WTC11 (cell line): Measurements from ENCODE around the gene C9orf153. TPM values are rescaled to one million over a fixed set of nuclear protein-coding genes. Genes with fewer than 3 reads are reported as not detected.

Experiments
- CREB1 ChIP-seq: sonication (generic); formaldehyde crosslinking; IDR thresholded peaks from 2 replicates; pipeline ENCODE4 v1.8.0; 2023; ENCODE audit warnings: mild to moderate bottlenecking, missing genetic modification reagents
- CREM ChIP-seq: sonication (generic); formaldehyde crosslinking; IDR thresholded peaks from 2 replicates; pipeline ENCODE4 v1.8.1; 2022; ENCODE audit warnings: mild to moderate bottlenecking, missing genetic modification reagents, moderate library complexity
- ELF4 ChIP-seq: sonication (generic); formaldehyde crosslinking; IDR thresholded peaks from 2 replicates; pipeline ENCODE4 v1.8.1; 2022; ENCODE audit warnings: low read depth, mild to moderate bottlenecking, moderate library complexity, missing genetic modification reagents
- FOXP1 ChIP-seq: sonication (generic); formaldehyde crosslinking; IDR thresholded peaks from 2 replicates; pipeline ENCODE4 v1.8.0; 2022; ENCODE audit warnings: missing genetic modification reagents, mild to moderate bottlenecking, moderate library complexity, borderline replicate concordance
- GRHL2 ChIP-seq: fragments of 250-450 bp; sonication (Bioruptor Pico); IDR thresholded peaks from 2 replicates; pipeline ENCODE4 v1.8.0; 2022; ENCODE audit warnings: mild to moderate bottlenecking, moderate library complexity; ENCODE audit not compliant: insufficient replicate concordance, severe bottlenecking
- HMGXB4 ChIP-seq: sonication (generic); formaldehyde crosslinking; IDR thresholded peaks from 2 replicates; pipeline ENCODE4 v1.8.1; 2023; ENCODE audit warnings: mild to moderate bottlenecking, moderate library complexity, missing genetic modification reagents
- IRF2 ChIP-seq: sonication (generic); formaldehyde crosslinking; IDR thresholded peaks from 2 replicates; pipeline ENCODE4 v1.8.0; 2022; ENCODE audit warnings: low read depth, missing genetic modification reagents, borderline replicate concordance
- NFYB ChIP-seq: sonication (generic); formaldehyde crosslinking; conservative IDR thresholded peaks from 2 replicates; pipeline ENCODE4 v1.8.0; 2022; ENCODE audit warnings: low read depth, missing genetic modification reagents
- PRDM15 ChIP-seq: sonication (generic); formaldehyde crosslinking; IDR thresholded peaks from 2 replicates; pipeline ENCODE4 v1.8.0; 2022; ENCODE audit warnings: missing genetic modification reagents
- RORB ChIP-seq: fragments of 250-450 bp; sonication (Bioruptor Pico); IDR thresholded peaks from 2 replicates; pipeline ENCODE4 v1.9.0; 2021; ENCODE audit warnings: mild to moderate bottlenecking
- SMAD3 ChIP-seq: sonication (generic); formaldehyde crosslinking; IDR thresholded peaks from 2 replicates; pipeline ENCODE4 v1.8.0; 2022; ENCODE audit warnings: missing genetic modification reagents, mild to moderate bottlenecking, borderline replicate concordance
- STAT6 ChIP-seq: sonication (generic); formaldehyde crosslinking; conservative IDR thresholded peaks from 2 replicates; pipeline ENCODE4 v1.8.1; 2023; ENCODE audit warnings: mild to moderate bottlenecking, low read depth, missing genetic modification reagents, moderate library complexity
- TEAD1 ChIP-seq: sonication (generic); formaldehyde crosslinking; IDR thresholded peaks from 2 replicates; pipeline ENCODE4 v1.8.0; 2022; ENCODE audit warnings: mild to moderate bottlenecking, missing genetic modification reagents
- ZNF121 ChIP-seq: sonication (generic); formaldehyde crosslinking; IDR thresholded peaks from 2 replicates; pipeline ENCODE4 v1.8.0; 2023; ENCODE audit warnings: missing genetic modification reagents
- ZNF317 ChIP-seq: sonication (generic); formaldehyde crosslinking; IDR thresholded peaks from 2 replicates; pipeline ENCODE4 v1.8.1; 2023; ENCODE audit warnings: low read depth, mild to moderate bottlenecking, moderate library complexity, missing genetic modification reagents, borderline replicate concordance
- total RNA-seq: library from RNA; stranded (reverse); gene quantifications from 3 replicates; pipeline ENCODE4 v1.2.3, GENCODE V29; 2021
- TF ChIP-seq, protein P1 (sequence below): fragments of 250-450 bp; sonication (Bioruptor Pico); IDR thresholded peaks from 2 replicates; pipeline ENCODE4 v1.9.0; 2021; ENCODE audit warnings: mild to moderate bottlenecking
- TF ChIP-seq, protein P2 (sequence below): sonication (generic); formaldehyde crosslinking; IDR thresholded peaks from 2 replicates; pipeline ENCODE4 v1.8.0; 2022; ENCODE audit warnings: mild to moderate bottlenecking, missing genetic modification reagents
- TF ChIP-seq, protein P3 (sequence below): sonication (generic); formaldehyde crosslinking; IDR thresholded peaks from 2 replicates; pipeline ENCODE4 v1.8.1; 2022; ENCODE audit warnings: mild to moderate bottlenecking, missing genetic modification reagents, moderate library complexity, borderline replicate concordance
- TF ChIP-seq, protein P4 (sequence below): sonication (generic); formaldehyde crosslinking; IDR thresholded peaks from 2 replicates; pipeline ENCODE4 v1.8.0; 2023; ENCODE audit warnings: missing genetic modification reagents, mild to moderate bottlenecking, borderline replicate concordance

Gene C9orf153
- total RNA-seq, 1 experiment from 2014 or later: not detected

DNA sequence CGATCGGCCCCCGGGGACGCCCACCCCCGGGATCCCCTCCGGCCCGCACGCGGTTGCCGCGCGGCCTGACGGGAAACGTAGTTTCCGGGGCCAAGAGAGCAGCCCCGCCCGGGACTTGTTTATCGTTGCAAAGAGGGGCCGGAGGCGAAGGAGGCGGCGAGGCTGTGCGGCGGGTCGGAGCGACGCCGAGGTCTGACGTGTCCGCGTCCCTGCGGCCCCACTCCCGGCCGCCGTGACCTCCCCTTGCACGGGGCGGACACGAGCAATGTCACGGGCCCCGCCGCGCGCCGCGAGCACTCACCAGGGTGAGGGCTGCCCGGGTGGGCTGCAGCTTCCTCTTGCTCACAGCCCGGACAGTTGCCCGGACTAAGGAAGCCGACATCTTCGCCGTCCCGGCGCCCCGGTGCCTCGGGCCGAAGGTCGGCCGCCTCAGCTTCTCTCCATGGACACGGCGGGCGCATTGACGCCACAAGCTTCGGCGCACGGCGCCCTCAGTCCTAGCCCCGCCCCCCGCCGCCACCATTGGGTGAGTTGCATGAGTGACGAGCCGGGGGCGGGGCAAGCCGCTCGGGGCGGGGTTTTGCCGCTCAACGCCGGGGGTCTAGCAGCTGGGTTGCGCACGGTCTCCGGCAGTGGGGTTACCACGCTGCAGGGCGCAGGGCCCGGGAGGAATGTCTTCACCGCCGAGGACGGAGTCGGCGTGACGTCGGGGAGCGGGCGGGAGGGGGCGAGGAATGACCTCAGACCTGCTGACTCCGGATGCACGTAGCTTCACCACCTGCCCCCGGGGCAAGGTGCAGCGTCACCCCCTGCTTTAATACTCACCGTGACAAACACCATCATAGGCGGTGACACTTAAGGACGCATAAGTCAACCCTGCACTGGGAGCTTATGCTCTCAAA lies 22.9 kb upstream of the C9orf153 start, which contains the start of gene ISCA1 (continued):
- TF ChIP-seq NFYB (CRISPR knock-in tag) (peak; percentile 68), PRDM15 (CRISPR knock-in tag) (no peak), FOXP1 (peak; percentile 88; the same call in 1 of the 2 replicates), ZNF317 (no peak), CREB1 (CRISPR knock-in tag) (0 out of 2 replicates have a peak, but pooled peaks have one; percentile 62), ZNF121 (CRISPR knock-in tag) (no peak), GRHL2 (no peak), RORB (CRISPR knock-in tag) (no peak), TEAD1 (CRISPR knock-in tag) (peak; percentile 57; the same call in 1 of the 2 replicates), SMAD3 (CRISPR knock-in tag) (0 out of 2 replicates have a peak, but pooled peaks have one; percentile 60), STAT6 (CRISPR knock-in tag) (0 out of 2 replicates have a peak, but pooled peaks have one; percentile 82), IRF2 (CRISPR knock-in tag) (no peak), CREM (CRISPR knock-in tag) (no peak; the same call in 1 of the 2 replicates), ELF4 (CRISPR knock-in tag) (0 out of 2 replicates have a peak, but pooled peaks have one; percentile 10), HMGXB4 (peak; percentile 76; the same call in 1 of the 2 replicates)
- TF ChIP-seq, protein P1, sequence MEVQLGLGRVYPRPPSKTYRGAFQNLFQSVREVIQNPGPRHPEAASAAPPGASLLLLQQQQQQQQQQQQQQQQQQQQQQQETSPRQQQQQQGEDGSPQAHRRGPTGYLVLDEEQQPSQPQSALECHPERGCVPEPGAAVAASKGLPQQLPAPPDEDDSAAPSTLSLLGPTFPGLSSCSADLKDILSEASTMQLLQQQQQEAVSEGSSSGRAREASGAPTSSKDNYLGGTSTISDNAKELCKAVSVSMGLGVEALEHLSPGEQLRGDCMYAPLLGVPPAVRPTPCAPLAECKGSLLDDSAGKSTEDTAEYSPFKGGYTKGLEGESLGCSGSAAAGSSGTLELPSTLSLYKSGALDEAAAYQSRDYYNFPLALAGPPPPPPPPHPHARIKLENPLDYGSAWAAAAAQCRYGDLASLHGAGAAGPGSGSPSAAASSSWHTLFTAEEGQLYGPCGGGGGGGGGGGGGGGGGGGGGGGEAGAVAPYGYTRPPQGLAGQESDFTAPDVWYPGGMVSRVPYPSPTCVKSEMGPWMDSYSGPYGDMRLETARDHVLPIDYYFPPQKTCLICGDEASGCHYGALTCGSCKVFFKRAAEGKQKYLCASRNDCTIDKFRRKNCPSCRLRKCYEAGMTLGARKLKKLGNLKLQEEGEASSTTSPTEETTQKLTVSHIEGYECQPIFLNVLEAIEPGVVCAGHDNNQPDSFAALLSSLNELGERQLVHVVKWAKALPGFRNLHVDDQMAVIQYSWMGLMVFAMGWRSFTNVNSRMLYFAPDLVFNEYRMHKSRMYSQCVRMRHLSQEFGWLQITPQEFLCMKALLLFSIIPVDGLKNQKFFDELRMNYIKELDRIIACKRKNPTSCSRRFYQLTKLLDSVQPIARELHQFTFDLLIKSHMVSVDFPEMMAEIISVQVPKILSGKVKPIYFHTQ (CRISPR knock-in tag): no peak
- TF ChIP-seq, protein P2, sequence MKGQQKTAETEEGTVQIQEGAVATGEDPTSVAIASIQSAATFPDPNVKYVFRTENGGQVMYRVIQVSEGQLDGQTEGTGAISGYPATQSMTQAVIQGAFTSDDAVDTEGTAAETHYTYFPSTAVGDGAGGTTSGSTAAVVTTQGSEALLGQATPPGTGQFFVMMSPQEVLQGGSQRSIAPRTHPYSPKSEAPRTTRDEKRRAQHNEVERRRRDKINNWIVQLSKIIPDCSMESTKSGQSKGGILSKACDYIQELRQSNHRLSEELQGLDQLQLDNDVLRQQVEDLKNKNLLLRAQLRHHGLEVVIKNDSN (CRISPR knock-in tag): no peak
- TF ChIP-seq, protein P3, sequence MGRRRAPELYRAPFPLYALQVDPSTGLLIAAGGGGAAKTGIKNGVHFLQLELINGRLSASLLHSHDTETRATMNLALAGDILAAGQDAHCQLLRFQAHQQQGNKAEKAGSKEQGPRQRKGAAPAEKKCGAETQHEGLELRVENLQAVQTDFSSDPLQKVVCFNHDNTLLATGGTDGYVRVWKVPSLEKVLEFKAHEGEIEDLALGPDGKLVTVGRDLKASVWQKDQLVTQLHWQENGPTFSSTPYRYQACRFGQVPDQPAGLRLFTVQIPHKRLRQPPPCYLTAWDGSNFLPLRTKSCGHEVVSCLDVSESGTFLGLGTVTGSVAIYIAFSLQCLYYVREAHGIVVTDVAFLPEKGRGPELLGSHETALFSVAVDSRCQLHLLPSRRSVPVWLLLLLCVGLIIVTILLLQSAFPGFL (CRISPR knock-in tag): no peak
- TF ChIP-seq, protein P4, sequence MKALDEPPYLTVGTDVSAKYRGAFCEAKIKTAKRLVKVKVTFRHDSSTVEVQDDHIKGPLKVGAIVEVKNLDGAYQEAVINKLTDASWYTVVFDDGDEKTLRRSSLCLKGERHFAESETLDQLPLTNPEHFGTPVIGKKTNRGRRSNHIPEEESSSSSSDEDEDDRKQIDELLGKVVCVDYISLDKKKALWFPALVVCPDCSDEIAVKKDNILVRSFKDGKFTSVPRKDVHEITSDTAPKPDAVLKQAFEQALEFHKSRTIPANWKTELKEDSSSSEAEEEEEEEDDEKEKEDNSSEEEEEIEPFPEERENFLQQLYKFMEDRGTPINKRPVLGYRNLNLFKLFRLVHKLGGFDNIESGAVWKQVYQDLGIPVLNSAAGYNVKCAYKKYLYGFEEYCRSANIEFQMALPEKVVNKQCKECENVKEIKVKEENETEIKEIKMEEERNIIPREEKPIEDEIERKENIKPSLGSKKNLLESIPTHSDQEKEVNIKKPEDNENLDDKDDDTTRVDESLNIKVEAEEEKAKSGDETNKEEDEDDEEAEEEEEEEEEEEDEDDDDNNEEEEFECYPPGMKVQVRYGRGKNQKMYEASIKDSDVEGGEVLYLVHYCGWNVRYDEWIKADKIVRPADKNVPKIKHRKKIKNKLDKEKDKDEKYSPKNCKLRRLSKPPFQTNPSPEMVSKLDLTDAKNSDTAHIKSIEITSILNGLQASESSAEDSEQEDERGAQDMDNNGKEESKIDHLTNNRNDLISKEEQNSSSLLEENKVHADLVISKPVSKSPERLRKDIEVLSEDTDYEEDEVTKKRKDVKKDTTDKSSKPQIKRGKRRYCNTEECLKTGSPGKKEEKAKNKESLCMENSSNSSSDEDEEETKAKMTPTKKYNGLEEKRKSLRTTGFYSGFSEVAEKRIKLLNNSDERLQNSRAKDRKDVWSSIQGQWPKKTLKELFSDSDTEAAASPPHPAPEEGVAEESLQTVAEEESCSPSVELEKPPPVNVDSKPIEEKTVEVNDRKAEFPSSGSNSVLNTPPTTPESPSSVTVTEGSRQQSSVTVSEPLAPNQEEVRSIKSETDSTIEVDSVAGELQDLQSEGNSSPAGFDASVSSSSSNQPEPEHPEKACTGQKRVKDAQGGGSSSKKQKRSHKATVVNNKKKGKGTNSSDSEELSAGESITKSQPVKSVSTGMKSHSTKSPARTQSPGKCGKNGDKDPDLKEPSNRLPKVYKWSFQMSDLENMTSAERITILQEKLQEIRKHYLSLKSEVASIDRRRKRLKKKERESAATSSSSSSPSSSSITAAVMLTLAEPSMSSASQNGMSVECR: no peak; the same call in 1 of the 2 replicates
